Activated CD8-positive, alpha-beta memory T cell treated with anti-CD3 and anti-CD28 coated beads for 48 hours (primary cell): ENCODE measurements around the gene EVC.
"Not testable (repeated sequence)": the region's sequence is repeated elsewhere in the genome, so short reads cannot be mapped to it uniquely, and the experiment has no call there.

Experiments used
- DNase-seq, 3 experiments: peaks; one replicate each; pipeline ENCODE4 v3.0.0-alpha.2; 2020; ENCODE audit warnings: low read depth in 2 of 3, low spot score in 2 of 3

The EVC gene

GRCh38 chr4:5839332-5839731 lies 128.3 kb downstream of the EVC start:
- no peak for DNase-seq

GRCh38 chr4:5839751-5840674 lies 129.0 kb downstream of the EVC start:
- DNase-seq = no peak

GRCh38 chr4:5842456-5842855 lies 131.5 kb downstream of the EVC start:
- DNase-seq = no peak

GRCh38 chr4:5843573-5844530 lies 132.9 kb downstream of the EVC start:
- DNase-seq = no peak

GRCh38 chr4:5845035-5845905 lies 134.3 kb downstream of the EVC start:
- no peak for DNase-seq

GRCh38 chr4:5851637-5852301 lies 140.8 kb downstream of the EVC start:
- no peak for DNase-seq

GRCh38 chr4:5852523-5853202 lies 141.7 kb downstream of the EVC start:
- no peak for DNase-seq

GRCh38 chr4:5854929-5855328 lies 143.9 kb downstream of the EVC start:
- DNase-seq = no peak

- not testable (repeated sequence) for DNase-seq
Observed at GRCh38 chr4:5856362-5856761, 145.4 kb downstream of the EVC start.

- DNase-seq = no peak
Observed at GRCh38 chr4:5857199-5857598, 146.2 kb downstream of the EVC start.

GRCh38 chr4:5858020-5858769 lies 147.2 kb downstream of the EVC start:
- no peak for DNase-seq

GRCh38 chr4:5863461-5864113 lies 152.6 kb downstream of the EVC start:
- peak; percentile 15 to 31 (median 26) for DNase-seq
